Stimulated activated effector memory CD8-positive, alpha-beta T cell treated with anti-CD3 and anti-CD28 coated beads, Interleukin-12 subunit alpha, Interleukin-12 subunit beta, amount 100 ng/mL, for 72 hours (primary cell): Measurements from ENCODE around the gene MARCHF10.
A peak's percentile ranks its signal among the peaks of the same experiment; 100 is the strongest.

ENCODE experiments used
- ATAC-seq: fragments of 150-1000 bp; cut with Tn5 transposase; 2 replicates; pipeline ENCODE4 v1.10.0; 2021
- DNase-seq, 2 donors: peaks; one replicate each; pipeline ENCODE4 v3.0.0; 2021 to 2022; ENCODE audit warnings: low spot score in 2 of 2
- H3K27ac Mint-ChIP-seq: one replicate; pipeline ENCODE4 v1.8.0; 2022; ENCODE audit warnings: mild to moderate bottlenecking, mixed read lengths
- H3K36me3 Mint-ChIP-seq: one replicate; pipeline ENCODE4 v1.8.0; 2022; ENCODE audit warnings: mild to moderate bottlenecking, mixed read lengths
- H3K4me1 Mint-ChIP-seq: one replicate; pipeline ENCODE4 v1.8.0; 2022; ENCODE audit warnings: mixed read lengths
- H3K4me3 Mint-ChIP-seq: one replicate; pipeline ENCODE4 v1.8.0; 2022; ENCODE audit warnings: mild to moderate bottlenecking, mixed read lengths
- H3K9me3 Mint-ChIP-seq: one replicate; pipeline ENCODE4 v1.8.0; 2022; ENCODE audit warnings: mixed read lengths

The MARCHF10 gene

DNA sequence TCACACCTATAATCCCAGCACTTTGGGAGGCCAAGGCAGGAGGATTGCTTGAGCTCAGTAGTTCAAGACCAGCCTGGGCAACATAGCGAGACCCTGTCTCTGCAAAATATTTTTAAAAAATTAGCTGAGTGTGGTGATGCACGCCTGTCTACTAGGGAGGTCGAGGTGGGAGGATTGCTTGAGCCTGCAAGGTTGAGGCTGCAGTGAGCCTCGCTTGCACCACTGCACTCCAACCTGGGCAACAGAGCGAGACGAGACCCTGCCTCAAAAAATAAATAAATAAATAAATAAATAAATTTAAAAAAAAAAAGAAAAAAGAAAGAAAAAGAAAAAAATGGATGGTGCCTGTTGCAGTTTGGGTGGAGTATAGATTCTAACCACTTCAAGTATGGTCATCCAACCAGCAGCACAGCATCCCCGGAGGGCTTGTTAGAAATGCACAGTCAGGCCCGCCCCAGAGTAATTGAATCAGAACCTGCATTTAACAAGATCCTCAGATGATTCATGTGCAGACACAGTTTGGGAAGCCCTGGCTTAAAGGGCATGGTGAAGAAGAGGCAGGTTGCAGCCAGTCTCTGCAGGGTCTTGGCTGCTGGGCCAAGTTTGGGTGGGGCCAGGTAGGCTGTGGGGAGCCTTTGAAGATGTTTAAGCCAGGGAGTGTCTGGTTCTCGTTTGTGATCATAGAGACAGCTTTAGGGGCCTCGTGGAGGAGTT lies 139.9 kb downstream of the MARCHF10 start:
- Mint-ChIP-seq H3K9me3 (no peaks in the 10 kb centered on the region), H3K36me3 (peaks cover 6% of the 10 kb centered on the region), H3K27ac (no peak overlapping the region)

DNA sequence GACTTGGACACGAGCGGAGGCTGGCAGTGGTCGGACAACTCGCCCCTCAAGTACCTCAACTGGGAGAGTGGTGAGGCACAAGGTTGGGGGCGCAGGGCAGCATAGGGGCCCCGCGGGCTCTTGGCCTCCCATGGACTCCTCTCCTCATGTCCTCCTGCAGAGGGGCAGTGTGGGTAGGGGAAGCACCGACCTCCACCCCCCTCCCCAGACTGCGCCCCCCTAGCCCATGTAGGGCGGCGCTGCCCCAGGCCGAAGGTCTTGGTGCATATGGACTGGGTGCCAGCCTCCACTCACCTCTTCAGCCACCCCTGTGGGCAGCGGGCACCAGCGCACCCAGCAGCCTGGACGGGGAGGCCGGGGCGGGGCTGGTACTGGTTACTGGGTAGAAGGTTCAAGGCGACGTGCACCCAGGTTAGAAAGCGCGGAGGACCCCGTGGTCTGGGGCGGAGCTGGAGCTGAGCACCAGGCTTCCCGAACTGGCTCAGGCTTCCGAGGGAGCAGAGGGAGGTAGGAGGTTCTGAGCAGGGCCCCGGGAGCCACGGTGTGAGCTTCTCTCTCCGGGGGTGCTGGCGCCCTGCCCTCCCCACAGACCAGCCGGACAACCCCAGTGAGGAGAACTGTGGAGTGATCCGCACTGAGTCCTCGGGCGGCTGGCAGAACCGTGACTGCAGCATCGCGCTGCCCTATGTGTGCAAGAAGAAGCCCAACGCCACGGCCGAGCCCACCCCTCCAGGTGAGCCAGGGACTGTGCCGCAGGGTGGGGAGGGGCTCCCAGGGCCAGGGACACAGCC lies 141.1 kb downstream of the MARCHF10 start:
- peaks cover 9% of the 10 kb centered on the region for H3K4me1 Mint-ChIP-seq
- no peak overlapping the region for H3K4me3 Mint-ChIP-seq
- ATAC-seq (no peak), DNase-seq (no peak)
- no peaks in the 10 kb centered on the region for H3K9me3 Mint-ChIP-seq
- H3K27ac Mint-ChIP-seq, result no peak overlapping the region
- H3K36me3 Mint-ChIP-seq, result peaks cover 6% of the 10 kb centered on the region

More for the DNA sequence above, 139.9 kb downstream of the MARCHF10 start:
- no peak for DNase-seq
- Mint-ChIP-seq H3K4me1 (peaks cover 12% of the 10 kb centered on the region), H3K4me3 (no peak overlapping the region)
- no peak for ATAC-seq

DNA sequence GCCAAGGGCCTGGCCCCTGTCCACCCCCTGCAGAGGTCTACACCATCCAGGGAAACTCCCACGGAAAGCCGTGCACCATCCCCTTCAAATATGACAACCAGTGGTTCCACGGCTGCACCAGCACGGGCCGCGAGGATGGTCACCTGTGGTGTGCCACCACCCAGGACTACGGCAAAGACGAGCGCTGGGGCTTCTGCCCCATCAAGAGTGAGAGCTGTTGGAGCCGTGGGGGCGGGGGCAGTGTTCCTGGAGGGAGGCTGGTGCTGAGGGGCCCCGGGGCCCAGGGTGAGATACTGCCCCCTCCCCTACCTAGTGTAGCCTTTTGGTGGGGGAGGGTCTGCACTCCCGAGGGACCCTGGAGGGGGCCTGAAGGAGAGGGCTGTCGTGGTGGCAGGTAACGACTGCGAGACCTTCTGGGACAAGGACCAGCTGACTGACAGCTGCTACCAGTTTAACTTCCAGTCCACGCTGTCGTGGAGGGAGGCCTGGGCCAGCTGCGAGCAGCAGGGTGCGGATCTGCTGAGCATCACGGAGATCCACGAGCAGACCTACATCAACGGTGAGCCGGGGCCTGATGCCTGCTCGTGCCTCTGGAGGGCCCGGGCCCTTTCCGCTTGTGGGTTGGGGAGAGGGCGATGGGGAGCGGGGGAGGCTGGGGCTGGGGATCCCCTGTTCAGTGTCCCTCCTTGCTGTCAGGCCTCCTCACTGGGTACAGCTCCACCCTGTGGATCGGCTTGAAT lies 141.9 kb downstream of the MARCHF10 start:
- Mint-ChIP-seq H3K4me1 (peaks cover 6% of the 10 kb centered on the region), H3K27ac (no peak overlapping the region), H3K36me3 (peaks cover 3% of the 10 kb centered on the region), H3K9me3 (peaks cover 3% of the 10 kb centered on the region), H3K4me3 (no peak overlapping the region)
- ATAC-seq (peak; percentile 6), DNase-seq (no peak)

DNA sequence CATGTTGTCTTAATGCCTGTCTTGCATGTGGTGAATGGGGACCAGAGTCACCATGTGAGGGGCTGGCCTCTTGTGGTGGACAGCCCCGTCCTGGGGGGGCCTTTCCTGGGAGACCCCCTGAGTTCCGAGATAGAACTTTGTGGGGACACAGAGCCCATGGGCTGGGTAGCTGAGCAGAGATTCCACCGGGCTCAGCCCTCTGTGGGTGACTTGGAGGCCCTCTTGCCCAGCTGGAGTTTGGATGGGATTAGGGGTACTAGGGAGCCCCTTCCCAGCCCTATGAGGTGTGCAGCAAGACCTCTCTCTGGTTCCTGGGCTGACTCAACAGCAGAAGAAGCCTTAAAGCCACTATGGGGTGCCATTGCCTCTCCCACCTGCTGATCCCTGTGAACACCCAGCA lies 142.5 kb downstream of the MARCHF10 start:
- H3K4me3 Mint-ChIP-seq, result no peak overlapping the region
- H3K4me1 Mint-ChIP-seq, result peaks cover 6% of the 10 kb centered on the region
- no peak overlapping the region for H3K27ac Mint-ChIP-seq
- H3K9me3 Mint-ChIP-seq, result peaks cover 9% of the 10 kb centered on the region
- no peaks in the 10 kb centered on the region for H3K36me3 Mint-ChIP-seq
- no peak for ATAC-seq
- no peak for DNase-seq

DNA sequence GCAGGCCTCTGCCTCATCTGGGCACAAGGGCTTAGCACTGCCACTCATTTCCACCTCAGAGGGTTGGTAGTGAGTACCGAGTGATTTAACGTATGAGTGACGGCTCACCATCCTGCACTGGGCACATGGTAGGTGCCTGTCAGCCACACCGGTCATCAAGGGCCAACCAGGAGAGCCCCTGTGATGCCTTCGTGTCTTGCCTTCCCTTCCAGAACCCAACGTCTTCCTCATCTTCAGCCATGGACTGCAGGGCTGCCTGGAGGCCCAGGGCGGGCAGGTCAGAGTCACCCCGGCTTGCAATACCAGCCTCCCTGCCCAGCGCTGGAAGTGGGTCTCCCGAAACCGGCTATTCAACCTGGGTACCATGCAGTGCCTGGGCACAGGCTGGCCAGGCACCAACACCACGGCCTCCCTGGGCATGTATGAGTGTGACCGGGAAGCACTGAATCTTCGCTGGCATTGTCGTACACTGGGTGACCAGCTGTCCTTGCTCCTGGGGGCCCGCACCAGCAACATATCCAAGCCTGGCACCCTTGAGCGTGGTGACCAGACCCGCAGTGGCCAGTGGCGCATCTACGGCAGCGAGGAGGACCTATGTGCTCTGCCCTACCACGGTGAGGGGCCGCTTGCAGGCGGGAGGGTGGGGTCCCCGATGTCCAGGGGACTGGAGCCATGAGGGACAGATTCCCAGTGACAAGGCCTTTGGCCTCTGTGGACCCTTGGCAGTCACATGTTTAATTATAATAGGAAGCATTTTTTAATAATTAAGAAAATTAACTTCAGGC lies 143.6 kb downstream of the MARCHF10 start:
- Mint-ChIP-seq H3K4me1 (peaks cover 6% of the 10 kb centered on the region), H3K27ac (no peak overlapping the region), H3K9me3 (peaks cover 13% of the 10 kb centered on the region), H3K4me3 (no peak overlapping the region), H3K36me3 (no peaks in the 10 kb centered on the region)
- DNase-seq (no peak), ATAC-seq (no peak)

DNA sequence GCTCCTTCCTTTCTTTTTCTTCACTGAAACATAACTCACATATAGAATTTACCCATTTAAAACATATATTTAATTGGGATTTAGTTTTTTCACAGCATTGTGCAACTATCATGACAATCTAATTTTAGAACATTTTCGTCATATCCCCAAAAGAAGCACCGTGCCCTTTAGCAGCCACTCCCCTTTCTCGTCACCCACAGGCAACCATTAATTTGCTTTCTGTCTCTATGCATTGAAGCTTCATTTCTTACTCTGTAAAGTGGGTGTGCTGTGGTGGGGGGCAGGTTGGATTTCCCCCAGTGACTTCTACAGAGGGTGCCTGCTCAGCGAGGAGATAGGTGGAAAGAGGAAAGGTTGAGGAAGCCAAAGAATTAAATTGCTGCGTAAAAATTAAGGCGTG lies 144.8 kb downstream of the MARCHF10 start:
- Mint-ChIP-seq H3K27ac (no peak overlapping the region), H3K9me3 (peaks cover 13% of the 10 kb centered on the region), H3K36me3 (no peaks in the 10 kb centered on the region), H3K4me3 (no peak overlapping the region), H3K4me1 (peaks cover 6% of the 10 kb centered on the region)
- DNase-seq (no peak), ATAC-seq (no peak)

- H3K4me1 Mint-ChIP-seq, result peaks cover 6% of the 10 kb centered on the region
- no peak for ATAC-seq
- H3K9me3 Mint-ChIP-seq, result peaks cover 13% of the 10 kb centered on the region
- H3K4me3 Mint-ChIP-seq, result no peak overlapping the region
- DNase-seq, result no peak
- no peaks in the 10 kb centered on the region for H3K36me3 Mint-ChIP-seq
- H3K27ac Mint-ChIP-seq, result no peak overlapping the region
Observed at GRCh38 chr17:62662855-62663254, 145.3 kb downstream of the MARCHF10 start.

DNA sequence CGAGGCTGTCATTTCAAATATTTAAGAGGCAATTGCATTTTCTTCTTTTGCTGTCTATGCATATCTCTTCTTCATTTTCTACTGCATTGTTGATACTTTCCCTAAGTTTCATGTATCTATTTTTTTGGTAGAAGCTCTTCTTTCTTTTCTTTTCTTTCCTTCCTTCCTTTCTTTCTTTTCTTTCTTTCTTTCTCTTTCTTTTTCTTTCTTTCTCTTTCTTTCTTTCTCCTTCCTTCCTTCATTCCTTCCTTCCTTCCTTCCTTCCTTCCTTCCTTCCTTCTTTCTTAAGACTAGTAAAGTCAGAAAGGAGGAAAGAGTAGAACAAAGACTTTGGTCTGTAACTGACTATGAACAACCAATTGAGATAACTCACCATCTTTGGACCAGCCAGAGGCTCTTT lies 146.8 kb downstream of the MARCHF10 start:
- ATAC-seq (no peak), DNase-seq (no peak)
- Mint-ChIP-seq H3K9me3 (peaks cover 13% of the 10 kb centered on the region), H3K36me3 (no peaks in the 10 kb centered on the region), H3K4me1 (peaks cover 6% of the 10 kb centered on the region), H3K27ac (no peak overlapping the region), H3K4me3 (no peak overlapping the region)

- Mint-ChIP-seq H3K4me3 (no peak overlapping the region), H3K27ac (no peak overlapping the region), H3K36me3 (no peaks in the 10 kb centered on the region), H3K9me3 (peaks cover 13% of the 10 kb centered on the region), H3K4me1 (peaks cover 6% of the 10 kb centered on the region)
- no peak for DNase-seq
- ATAC-seq, result no peak
Observed at GRCh38 chr17:62660629-62661118, 147.4 kb downstream of the MARCHF10 start.

DNA sequence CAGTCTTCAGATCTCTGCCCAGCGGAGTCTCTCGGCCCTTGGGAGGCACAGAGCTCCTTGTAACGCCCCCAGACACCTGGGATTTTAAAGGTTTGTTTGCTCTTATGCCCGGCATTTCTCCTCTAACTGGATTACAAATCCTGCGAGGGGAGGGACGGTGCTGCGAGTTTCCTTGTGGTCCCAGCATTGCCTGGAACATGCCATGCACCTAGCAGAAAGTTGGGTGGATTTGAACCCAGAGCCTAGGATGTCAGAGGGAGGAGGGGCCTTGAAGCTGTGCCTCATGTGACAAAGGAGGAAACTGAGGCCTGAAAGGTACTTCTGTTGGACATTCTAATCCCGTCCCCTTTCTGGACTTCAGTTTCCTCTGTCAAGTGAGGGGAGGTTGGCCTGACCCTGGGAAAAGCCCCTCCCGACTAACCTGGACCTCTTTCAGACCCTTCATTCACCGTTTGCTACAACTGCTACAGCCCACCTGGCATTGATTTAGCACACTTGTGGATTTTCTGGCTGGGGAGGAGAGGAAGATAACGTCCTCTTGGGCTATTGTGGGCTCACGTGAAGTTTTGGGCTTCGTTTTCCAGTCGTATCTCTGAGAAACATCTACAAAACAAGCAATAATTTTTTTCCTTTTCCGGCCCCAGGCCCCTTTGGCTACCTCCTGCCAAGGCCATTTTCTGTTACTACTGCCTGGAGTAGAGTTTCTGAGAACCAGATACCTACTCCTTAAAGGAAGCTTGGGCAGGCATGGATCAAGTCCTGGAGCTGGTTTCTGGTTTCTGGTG lies 149.8 kb downstream of the MARCHF10 start:
- Mint-ChIP-seq H3K9me3 (peaks cover 13% of the 10 kb centered on the region), H3K4me1 (peaks cover 13% of the 10 kb centered on the region), H3K4me3 (no peak overlapping the region), H3K27ac (no peak overlapping the region), H3K36me3 (peaks cover 4% of the 10 kb centered on the region)
- ATAC-seq (no peak), DNase-seq (no peak)

DNA sequence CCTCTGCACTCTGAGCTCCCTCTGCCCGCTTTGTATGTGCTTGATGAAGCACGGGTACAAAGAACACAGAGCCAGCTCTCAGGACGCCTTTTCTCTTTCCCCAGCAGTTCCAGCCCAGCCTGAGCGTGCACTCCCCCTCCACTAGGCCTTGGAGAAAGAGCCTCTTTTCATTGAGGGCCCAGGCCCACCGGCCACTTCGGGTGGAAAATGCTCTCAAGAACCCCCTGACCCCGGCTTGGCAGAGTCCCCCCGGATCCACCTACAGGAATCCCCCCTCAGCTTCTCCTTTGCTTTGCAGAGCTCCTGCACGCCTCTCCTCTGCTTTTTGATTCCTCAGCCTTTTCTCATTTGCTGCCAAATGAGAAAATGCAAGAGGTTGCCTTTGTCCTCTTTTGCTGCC lies 150.4 kb downstream of the MARCHF10 start:
- no peak overlapping the region for H3K27ac Mint-ChIP-seq
- DNase-seq, result no peak
- H3K36me3 Mint-ChIP-seq, result peaks cover 6% of the 10 kb centered on the region
- ATAC-seq, result no peak
- peaks cover 13% of the 10 kb centered on the region for H3K9me3 Mint-ChIP-seq
- H3K4me3 Mint-ChIP-seq, result no peak overlapping the region
- peaks cover 18% of the 10 kb centered on the region for H3K4me1 Mint-ChIP-seq

DNA sequence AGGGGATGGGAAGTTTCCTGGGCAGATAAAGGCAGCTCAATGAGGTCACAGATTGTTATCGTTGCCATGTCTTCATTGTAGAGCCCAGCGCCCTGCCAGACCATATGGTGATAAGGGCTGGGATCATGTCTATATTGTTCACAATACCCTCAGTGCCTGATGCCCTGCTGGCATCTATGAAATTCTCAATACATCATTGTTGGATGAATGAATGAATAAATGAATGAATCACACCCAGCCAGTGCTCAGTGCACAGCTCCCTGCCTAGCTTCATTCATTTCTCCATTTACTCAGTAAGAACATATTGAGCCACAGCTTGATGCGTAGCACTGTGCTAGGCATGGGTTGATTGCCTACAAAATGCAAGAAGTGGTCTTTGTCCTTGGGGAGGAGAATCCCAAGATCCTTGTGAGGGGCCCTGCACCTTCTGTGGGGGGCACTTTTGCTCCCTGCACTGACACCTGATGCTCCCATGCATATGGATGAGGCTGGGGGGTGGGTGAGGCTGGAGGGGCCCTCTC lies 150.9 kb downstream of the MARCHF10 start:
- no peak overlapping the region for H3K4me3 Mint-ChIP-seq
- H3K27ac Mint-ChIP-seq, result no peak overlapping the region
- H3K36me3 Mint-ChIP-seq, result peaks cover 6% of the 10 kb centered on the region
- ATAC-seq (no peak), DNase-seq (no peak)
- H3K9me3 Mint-ChIP-seq, result peaks cover 13% of the 10 kb centered on the region
- peaks cover 22% of the 10 kb centered on the region for H3K4me1 Mint-ChIP-seq

DNA sequence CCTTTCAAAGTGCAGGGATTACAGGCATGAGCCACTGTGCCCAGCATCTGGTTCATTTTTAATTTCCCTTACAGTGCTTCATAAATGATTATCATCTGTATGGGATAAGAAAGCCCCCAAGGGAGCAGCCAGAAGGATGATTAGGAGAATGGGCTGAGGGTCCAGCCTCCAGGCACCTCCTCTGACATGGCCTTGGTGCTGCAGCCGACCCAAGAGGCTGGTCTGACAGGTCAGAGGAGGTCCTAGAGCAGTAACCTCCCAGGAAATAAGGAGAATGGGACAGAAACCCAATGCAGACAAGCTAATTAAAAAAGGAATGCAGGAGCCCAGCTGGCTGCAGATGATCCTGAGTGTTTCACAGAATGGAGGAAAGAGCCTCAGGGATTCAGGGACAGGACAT lies 151.7 kb downstream of the MARCHF10 start:
- Mint-ChIP-seq H3K9me3 (peaks cover 12% of the 10 kb centered on the region), H3K4me1 (peaks cover 28% of the 10 kb centered on the region), H3K36me3 (peaks cover 6% of the 10 kb centered on the region), H3K27ac (no peak overlapping the region), H3K4me3 (no peak overlapping the region)
- DNase-seq (no peak), ATAC-seq (no peak)

DNA sequence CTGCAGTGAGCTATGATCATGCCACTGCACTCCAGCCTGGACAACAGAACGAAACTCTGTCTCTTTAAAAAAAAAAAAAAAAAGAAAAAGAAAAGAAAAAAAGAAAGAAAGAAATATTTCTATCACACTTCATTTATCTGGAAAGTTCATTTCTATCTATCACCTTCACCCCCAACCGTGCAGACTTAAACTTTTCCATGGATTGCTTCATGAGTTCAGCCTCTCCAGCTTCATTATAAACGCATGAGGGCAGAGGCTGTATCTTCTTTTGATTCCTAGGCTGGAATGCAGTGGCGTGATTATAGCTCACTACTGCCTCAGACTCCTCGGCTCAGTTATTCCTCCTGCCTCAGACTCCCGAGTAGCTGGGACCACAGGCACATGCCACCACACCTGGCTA lies 152.5 kb downstream of the MARCHF10 start:
- no peak overlapping the region for H3K4me3 Mint-ChIP-seq
- ATAC-seq (no peak), DNase-seq (no peak)

More for the DNA sequence above, 152.5 kb downstream of the MARCHF10 start:
- H3K4me1 Mint-ChIP-seq, result peaks cover 28% of the 10 kb centered on the region
- peaks cover 6% of the 10 kb centered on the region for H3K36me3 Mint-ChIP-seq
- H3K9me3 Mint-ChIP-seq, result peaks cover 5% of the 10 kb centered on the region
- H3K27ac Mint-ChIP-seq, result no peak overlapping the region
